Measurements from ENCODE around the gene INSL3. TPM values are rescaled to one million over a fixed set of nuclear protein-coding genes. Genes with fewer than 3 reads are reported as not detected.
A peak's percentile ranks its signal among the peaks of the same experiment; 100 is the strongest.

The INSL3 gene
- total and polyA plus RNA-seq, 2 of the 13 experiments (the other 11 are each of a cell fraction or from before 2014, with no cell fraction given), result 0.30 TPM; not detected in 1

DNA sequence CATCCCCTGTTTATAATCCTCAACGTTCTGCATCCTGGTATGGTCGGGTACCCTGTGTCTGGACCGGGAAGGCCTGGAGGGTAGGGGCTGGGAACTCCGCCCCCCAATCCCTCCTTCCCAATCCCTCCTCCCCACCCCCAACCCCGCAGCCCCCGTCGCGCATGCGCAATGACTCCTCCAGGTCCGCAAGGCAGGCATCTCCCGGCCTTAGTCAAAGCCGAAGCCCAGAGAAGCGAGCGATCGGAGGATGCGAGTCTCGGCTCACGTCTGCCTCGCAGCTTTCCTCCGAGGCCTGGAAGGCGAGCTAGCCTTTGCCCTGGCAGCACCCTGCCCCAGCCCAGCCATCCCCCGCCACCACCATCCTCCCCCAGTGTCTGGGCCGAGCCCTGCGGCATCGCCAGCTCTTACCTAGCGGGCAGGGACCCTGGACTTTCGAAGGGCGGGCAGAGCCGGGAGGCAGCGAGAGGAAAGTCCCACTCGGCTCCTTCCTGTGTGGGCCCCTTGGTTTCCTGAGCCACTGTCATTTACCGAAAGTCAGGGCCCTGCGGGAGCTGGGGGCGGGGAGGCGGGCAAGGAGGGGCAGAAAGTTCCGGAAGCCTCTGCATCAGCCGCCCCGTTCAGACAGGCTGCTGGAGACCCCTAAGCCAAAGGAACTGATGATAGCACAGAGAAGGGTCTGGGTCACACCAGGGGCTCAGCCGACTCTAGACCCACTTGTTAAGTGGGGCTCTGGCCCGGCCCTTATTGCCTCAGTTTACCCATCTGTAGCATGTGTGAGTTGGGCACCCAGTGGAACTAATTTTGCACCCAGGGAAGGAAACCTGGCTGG is 26.4 kb upstream of the INSL3 start, which contains the start of gene JAK3 (continued):
- TF ChIP-seq ZNF574 (CRISPR knock-in tag; IDR thresholded peaks at IDR 0.05) (no peak), ARID2 (CRISPR knock-in tag; IDR thresholded peaks at IDR 0.05; ENCODE audit: borderline replicate concordance) (no peak), ZNF496 (CRISPR knock-in tag; IDR thresholded peaks at IDR 0.05; ENCODE audit: insufficient replicate concordance) (no peak), MTA3 (CRISPR knock-in tag; IDR thresholded peaks at IDR 0.05) (no peak), HOXD1 (CRISPR knock-in tag; IDR thresholded peaks at IDR 0.05) (peak; percentile 74; the same call in 1 of the 2 replicates), ZNF776 (CRISPR knock-in tag; IDR thresholded peaks at IDR 0.05) (no peak), ZNF576 (CRISPR knock-in tag; IDR thresholded peaks at IDR 0.05) (no peak), ZNF724P (CRISPR knock-in tag; IDR thresholded peaks at IDR 0.05; ENCODE audit: borderline replicate concordance) (no peak), ZNF569 (CRISPR knock-in tag; IDR thresholded peaks at IDR 0.05; ENCODE audit: borderline replicate concordance) (no peak), DR1 (CRISPR knock-in tag; IDR thresholded peaks at IDR 0.05) (no peak), ZNF839 (CRISPR knock-in tag; IDR thresholded peaks at IDR 0.05; ENCODE audit: borderline replicate concordance) (no peak), PHF8 (CRISPR knock-in tag; IDR thresholded peaks at IDR 0.05) (peak; percentile 66), HOXA7 (CRISPR knock-in tag; IDR thresholded peaks at IDR 0.05) (no peak), BRD4 (CRISPR knock-in tag; IDR thresholded peaks at IDR 0.05) (no peak), ZBTB46 (CRISPR knock-in tag; IDR thresholded peaks at IDR 0.05; ENCODE audit: borderline replicate concordance) (no peak), ZNF414 (CRISPR knock-in tag; IDR thresholded peaks at IDR 0.05) (no peak)
- TF ChIP-seq, protein P1, sequence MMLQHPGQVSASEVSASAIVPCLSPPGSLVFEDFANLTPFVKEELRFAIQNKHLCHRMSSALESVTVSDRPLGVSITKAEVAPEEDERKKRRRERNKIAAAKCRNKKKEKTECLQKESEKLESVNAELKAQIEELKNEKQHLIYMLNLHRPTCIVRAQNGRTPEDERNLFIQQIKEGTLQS (CRISPR knock-in tag; IDR thresholded peaks at IDR 0.05), result no peak
- TF ChIP-seq, protein P2, sequence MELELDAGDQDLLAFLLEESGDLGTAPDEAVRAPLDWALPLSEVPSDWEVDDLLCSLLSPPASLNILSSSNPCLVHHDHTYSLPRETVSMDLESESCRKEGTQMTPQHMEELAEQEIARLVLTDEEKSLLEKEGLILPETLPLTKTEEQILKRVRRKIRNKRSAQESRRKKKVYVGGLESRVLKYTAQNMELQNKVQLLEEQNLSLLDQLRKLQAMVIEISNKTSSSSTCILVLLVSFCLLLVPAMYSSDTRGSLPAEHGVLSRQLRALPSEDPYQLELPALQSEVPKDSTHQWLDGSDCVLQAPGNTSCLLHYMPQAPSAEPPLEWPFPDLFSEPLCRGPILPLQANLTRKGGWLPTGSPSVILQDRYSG (CRISPR knock-in tag; IDR thresholded peaks at IDR 0.05), result no peak
- TF ChIP-seq, protein P3, sequence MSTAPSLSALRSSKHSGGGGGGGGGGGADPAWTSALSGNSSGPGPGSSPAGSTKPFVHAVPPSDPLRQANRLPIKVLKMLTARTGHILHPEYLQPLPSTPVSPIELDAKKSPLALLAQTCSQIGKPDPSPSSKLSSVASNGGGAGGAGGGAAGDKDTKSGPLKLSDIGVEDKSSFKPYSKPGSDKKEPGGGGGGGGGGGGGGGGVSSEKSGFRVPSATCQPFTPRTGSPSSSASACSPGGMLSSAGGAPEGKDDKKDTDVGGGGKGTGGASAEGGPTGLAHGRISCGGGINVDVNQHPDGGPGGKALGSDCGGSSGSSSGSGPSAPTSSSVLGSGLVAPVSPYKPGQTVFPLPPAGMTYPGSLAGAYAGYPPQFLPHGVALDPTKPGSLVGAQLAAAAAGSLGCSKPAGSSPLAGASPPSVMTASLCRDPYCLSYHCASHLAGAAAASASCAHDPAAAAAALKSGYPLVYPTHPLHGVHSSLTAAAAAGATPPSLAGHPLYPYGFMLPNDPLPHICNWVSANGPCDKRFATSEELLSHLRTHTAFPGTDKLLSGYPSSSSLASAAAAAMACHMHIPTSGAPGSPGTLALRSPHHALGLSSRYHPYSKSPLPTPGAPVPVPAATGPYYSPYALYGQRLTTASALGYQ (CRISPR knock-in tag; IDR thresholded peaks at IDR 0.05), result peak; percentile 51; the same call in 1 of the 2 replicates
